ENCODE measurements around the gene DLGAP1.

DLGAP1 gene

GRCh38 chr18:3530807-3531206, 924.3 kb downstream of the DLGAP1 start:
- no peak for DNase-seq (ENCODE audit: low read depth)

DNA sequence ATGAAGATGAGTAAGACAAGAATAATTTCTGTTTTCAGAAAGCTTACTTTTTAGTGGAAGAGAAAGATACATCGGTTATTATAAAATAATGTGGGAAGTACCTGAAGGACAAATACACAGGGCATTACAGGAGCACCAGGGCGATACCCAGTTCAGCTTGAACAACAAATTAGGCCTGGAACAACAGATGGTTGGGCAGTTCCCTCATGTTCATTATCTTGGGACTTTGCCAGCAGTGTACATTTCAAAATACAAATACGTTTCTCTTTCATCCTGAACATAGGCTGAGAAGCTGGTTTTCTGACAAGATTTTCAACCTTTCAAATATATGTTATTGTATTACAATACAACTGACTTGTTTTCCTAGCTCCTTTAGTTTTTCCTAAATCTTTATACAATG, 925.5 kb downstream of the DLGAP1 start:
- DNase-seq (ENCODE audit: low read depth), result no peak

DNA sequence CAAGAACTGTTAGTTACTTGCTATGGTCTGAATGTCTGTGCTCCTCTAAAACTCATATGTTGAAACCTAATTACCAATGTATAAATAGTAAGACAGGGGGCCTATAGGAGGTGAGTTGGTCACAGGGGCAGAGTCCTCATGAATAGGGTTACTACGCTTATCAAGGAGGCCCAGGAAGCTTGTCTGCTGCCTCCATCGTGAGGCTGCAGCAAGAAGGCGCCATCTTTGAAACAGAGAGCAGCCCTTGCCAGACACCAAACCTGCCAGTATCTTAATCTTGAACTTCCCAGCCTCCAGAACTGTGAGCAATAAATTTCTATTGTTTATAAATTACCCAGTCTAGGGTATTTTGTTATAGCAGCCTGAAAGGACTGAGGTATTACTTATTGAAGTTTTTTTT, 926.0 kb downstream of the DLGAP1 start:
- no peak for DNase-seq (ENCODE audit: low read depth)

GRCh38 chr18:3528231-3528630, 926.9 kb downstream of the DLGAP1 start:
- no peak for DNase-seq (ENCODE audit: low read depth)

GRCh38 chr18:3526421-3527354, 928.4 kb downstream of the DLGAP1 start:
- no peak for DNase-seq (ENCODE audit: low read depth)

DNA sequence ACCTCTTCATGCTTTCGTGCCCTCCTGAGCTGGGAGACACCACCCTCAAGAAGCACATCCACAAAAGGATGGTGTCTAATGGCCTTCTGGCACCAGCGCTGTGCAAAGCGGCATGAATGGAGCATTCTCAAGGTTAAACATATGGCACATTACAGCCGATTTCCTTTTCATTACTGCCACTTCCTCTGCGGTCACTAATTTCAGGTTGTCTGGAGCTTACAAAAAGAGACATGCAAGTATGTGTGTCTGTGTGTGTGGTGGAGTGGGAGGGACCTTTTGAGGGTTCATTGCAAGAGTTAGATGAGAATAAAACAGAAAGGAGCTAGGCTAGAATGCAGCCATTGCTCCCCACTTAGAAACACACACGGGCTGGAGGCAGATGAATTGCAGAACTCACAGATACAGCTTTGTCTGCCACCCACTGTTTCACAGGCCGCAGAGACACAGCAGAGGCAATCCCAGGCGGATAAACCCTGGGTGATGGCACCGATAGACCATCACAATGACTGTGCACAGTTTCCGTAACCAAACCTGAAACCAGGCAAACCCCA, 929.2 kb downstream of the DLGAP1 start:
- DNase-seq (ENCODE audit: low read depth), result peak; percentile 7

DNA sequence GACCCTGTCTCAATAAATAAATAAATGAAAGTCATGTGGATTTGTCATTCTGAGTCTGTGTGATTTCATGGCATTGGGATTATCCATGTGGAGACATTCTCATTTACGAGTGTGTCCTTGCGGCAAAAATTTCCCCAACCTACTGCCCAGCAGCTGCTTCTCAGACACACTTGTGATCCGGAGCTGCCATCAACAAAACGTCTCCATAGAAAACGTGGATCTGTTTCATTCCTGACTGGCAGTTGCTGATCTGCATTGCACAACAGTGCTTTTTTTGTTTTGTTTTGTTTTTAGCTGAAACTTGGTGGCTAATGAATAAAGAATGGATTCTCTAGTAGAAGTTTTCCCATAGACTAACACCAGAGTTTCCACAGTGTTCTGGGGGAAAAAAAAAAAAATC, 930.4 kb downstream of the DLGAP1 start:
- no peak for DNase-seq (ENCODE audit: low read depth)

- no peak for DNase-seq (ENCODE audit: low read depth)
These were observed 934.6 kb downstream of the DLGAP1 start for GRCh38 chr18:3520230-3521085.

- DNase-seq (ENCODE audit: low read depth), result no peak
These were observed 940.5 kb downstream of the DLGAP1 start for GRCh38 chr18:3514312-3515216.

GRCh38 chr18:3513481-3513880, 941.6 kb downstream of the DLGAP1 start:
- no peak for DNase-seq (ENCODE audit: low read depth)

- DNase-seq (ENCODE audit: low read depth), result no peak
These were observed 943.1 kb downstream of the DLGAP1 start for GRCh38 chr18:3511980-3512379.

DNA sequence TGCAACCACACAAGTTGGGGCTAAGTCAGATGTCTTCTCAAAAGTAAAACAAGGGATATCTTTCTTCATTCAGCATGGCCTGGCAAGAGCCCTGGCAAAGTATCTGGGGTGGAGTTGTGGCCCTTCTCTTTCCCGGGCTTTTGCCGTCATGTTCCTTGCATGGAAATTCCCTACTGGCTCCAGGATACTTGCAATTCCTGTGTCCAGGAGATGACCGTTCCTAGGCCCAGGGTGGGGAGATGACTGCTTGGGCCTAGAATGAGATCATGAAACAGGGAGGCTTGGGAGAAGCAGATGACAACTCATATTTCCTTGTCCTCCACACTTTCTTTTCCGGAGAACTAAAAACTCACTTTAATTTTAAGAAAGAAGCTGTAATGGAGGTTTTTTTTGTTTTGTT, 944.2 kb downstream of the DLGAP1 start:
- DNase-seq (ENCODE audit: low read depth), result no peak

DNA sequence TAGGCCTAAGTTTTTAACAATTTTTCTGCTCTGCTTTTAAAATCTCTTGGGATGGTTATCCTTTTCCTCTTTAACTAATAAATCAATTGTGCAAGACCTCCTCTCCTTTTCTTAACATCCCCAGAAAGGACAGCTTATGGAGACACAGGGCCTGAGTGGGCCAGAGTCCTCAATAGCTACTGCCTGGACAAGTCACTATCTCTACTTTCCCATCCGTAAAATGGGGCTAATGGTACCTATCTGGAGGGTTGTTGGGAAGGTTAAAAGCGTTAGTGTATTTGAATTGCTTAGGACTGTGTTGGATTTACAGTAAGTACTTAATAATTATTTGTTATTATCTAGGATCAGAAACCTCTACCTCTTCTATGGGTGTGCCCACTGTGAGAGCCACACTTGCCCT, 945.1 kb downstream of the DLGAP1 start:
- no peak for DNase-seq (ENCODE audit: low read depth)

DNA sequence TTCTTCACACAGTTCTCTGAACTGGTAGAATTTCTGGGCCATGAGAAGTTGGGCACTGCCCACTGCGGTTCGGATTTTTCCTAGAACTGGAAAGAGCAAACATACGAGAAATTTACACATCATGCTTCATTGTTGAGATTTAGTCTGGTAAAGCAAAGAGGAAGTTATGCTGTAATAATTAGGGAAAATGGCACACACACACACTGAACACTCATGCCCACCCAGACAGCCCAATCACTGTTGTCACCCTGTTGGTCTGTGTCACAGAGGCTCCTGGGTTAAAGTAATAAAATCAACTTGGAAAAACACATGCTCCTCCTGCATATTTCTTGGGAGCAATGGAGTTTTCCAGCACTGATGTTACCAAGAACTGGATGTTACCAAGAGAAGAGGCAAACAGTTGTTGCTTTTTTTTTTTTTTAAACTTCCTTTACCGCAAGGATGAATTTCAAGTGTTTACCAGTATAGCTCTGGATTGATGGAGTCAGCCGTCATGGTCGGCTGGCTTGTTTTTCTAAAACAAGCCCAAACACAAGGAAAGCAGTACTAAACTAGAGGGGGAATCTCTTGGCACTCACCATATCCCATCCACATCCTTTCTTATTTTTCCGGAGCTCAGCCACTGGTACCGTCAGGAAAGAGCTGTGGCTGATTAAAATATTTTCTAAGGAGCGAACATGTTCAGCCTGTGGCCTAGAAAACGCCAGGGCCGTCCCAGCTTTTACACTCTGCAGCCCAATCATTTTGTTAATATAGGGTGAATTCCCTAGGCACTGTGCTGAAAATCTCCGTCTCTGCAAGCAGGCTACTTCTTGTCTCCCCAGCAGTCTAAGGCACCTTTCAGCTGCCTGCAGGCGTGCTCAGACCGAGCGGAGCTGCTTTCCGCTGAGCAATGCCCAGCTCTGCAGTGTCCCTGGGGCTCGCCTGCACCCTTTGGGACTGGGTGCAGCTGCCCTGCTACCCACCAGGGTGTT, 946.2 kb downstream of the DLGAP1 start:
- no peak for DNase-seq (ENCODE audit: low read depth)

GRCh38 chr18:3504637-3505036, 950.5 kb downstream of the DLGAP1 start:
- no peak for DNase-seq (ENCODE audit: low read depth)

GRCh38 chr18:3502650-3503049, 952.5 kb downstream of the DLGAP1 start:
- DNase-seq (ENCODE audit: low read depth), result no peak

DNA sequence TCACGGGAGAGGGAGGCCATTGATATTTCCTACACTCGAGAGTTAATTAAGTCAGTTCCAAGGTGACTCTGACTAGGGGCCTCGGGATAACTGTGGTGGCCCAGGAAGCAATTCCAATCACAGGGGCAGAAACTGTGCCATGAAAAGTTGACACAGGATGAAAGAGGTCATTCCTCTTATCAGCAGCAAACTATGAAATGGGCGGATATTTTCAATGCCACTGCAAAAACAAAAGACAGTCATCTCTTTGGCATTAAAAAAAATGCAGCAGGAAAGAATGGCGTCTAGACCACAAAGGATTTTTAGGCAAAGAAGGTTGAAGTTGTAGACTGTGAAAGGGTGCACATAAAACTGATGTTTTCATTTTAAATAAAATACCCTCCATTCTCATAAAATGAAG, 955.1 kb downstream of the DLGAP1 start:
- no peak for DNase-seq (ENCODE audit: low read depth)

DNA sequence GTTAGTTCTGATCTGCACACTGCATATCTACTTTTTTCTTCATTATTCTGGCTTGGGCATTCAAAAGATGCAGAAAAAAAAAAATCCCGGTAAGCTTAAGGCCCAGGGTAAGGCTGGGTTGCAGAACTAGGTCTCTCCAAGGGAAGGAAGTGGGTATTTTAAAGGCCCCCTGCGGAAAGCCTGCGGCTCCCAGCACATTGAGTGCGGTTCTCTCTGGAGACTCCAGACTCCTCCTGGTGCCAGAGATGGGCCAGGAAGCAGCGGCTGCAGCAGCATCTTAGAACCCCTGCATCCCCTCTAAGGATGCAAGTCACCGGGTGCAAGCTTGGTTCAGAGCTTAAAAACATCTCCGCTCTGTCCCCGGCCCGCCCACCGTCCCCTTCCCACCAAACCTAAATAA, 955.6 kb downstream of the DLGAP1 start:
- no peak for DNase-seq (ENCODE audit: low read depth)

DNA sequence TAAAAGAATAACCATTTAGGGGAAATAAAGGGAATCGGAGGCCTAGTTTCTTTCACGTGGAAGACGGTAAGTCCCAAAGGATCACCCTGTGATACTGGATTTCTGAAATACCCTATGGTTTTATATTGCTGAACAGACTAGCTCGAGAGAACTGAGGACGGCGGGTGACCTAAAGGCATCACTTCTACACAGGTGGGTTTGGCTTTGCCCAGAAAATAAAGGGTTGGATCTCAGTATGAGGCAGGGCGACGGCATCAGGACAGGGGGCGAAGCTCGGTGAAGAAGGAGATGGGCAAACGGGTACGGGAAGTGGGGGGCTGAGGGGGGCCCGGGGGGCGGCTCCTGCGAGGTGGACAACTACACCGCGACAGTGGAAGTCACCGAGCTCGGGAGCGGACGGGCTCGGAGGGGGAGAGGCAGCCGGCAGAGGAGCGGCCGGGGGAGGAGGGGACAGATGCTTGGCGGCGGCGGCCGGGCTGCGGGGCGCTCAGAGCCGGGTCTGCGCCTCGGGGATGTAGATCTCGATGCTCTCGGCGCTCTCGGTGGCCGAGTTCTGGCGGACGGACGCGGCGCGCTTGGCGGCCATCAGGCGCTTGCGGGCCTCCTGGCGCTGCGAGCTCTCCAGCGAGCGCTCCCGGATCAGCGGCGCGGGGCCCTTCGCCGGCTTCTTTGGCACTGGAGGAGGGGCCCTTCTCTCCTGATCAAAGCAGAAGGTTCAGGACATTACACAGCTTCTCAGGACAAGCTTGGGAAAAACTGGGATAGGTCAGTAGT, 956.2 kb downstream of the DLGAP1 start:
- no peak for DNase-seq (ENCODE audit: low read depth)
